HG03378 (cell line): ENCODE data around the gene RPS6KA3.

ENCODE experiments used
- ATAC-seq: cut with Tn5 transposase; IDR thresholded peaks from one replicate; pipeline ENCODE4 v1.9.1; 2021; ENCODE audit warnings: mild to moderate bottlenecking, moderate library complexity; ENCODE audit not compliant: unreplicated experiment

RPS6KA3 gene

DNA sequence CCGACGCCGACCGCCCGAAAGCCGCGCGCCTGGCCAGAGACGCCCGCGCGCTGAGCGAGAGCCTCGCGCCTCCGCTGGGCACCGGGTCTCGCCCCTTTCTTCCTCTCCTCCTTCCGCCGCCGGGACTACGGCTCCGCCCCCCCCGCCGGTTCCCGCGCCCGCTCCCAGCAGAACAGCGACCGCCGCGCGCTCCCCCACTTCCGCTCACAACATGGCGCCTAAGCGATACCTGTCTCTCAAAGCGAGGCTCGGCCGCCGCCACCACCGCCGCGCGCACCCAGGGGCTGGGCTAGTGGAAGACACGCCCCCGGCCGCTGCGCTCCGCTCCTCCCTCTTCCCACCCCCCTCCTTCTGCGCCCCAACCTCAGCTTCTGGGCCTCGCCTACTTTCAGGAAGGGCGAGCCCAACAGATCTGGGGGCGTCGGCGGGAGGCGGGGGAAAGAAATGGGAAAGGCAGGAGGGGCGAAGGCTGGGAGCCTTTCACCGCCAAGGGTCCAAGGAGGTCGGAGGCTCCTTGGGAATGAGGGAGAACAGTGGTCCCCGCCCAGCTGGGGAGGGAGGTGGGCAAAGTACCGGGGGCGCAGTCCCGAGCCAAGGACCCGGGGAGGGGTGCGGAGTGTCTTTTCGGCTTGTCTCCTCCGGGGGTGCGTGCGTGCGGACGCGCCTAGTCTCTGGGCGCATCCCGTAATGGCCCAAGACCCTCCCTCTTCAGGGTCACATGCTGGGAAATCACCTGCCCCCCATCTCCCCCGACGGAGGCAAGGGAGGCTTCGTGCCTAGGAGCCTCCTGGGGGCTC is at the start of gene RPS6KA3:
TSS of gene RPS6KA3 (minus strand) at position 100 of the 797 bp plus-strand sequence. CDS start 277 bp downstream, outside the sequence.
- peak; percentile 63 for ATAC-seq

DNA sequence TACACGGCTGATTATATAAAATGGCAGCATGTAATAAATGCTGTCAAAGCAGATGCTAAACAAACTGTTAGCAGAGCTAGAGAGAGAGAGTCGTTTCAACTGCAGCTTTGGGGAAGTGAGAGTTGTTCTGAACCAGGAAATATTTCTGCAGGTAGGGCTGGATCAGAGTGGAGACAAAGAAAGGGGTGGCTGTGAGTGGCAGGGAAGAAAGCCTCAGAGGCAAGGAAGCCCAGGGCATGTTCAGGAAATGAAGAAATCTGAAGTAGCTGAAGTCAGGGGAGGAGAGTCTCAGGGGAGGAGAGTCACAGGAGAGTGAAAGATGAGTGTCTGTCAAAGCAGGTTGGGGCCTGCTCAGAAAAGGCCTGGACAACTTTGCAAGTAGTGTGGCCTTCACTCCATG is 48.4 kb upstream of the RPS6KA3 start:
- peak; percentile 69 for ATAC-seq

DNA sequence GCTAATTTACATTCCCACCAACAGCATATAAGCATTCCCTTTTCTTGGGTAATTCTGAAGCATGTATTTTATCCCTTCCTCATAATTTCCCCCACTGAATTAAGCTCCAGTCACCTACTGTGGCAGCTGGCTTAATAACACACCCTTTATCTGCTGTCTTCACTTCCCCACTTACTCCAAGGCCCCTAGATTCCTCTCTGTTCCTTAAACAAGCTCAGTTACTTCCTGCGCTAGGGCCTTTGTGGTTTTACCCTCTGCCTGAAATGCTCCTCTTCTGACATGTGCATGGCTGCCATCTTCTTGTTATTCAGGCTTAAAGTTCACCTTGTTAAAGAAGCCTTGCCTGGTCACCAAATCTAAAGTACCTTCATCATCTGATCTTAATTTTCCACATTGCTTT is 47.2 kb upstream of the RPS6KA3 start:
- no peak for ATAC-seq

DNA sequence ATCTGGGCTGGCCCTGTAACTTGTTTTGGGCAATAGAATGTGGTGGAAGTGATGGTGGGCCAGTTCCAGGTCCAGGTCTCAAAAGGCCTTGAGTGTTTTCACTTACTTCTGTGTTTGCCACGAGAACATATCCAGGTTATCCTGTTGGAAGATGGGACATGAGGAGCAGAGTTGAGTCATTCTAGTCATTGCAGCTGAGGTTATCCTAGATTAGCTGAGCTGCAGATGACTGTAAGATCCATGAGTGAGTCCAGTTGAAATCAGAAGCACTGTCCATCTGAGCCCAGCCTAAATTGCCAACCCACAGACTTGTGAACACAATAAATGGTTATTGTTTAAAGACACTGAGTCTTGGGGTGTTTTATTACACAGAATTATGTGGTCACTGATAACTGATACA is 45.3 kb upstream of the RPS6KA3 start:
- no peak for ATAC-seq

DNA sequence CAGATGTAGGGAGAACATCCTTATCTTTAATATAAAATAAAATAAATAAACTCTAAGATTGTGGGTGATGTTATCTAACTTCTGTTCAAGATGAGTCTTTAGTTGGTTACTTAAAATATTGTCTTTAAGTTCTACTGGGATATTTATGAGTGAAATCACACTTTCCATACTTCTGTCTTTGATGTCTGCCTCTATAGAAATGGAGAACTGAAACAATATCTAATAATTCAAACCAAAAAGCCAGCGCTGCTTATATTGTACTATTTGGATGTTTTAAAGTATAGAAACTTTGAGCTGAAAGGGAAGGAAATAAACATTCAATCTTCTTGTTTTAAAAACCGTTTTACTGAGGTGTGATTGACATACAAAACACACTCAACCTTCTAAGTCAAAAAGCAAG is 44.8 kb upstream of the RPS6KA3 start:
- ATAC-seq: no peak

DNA sequence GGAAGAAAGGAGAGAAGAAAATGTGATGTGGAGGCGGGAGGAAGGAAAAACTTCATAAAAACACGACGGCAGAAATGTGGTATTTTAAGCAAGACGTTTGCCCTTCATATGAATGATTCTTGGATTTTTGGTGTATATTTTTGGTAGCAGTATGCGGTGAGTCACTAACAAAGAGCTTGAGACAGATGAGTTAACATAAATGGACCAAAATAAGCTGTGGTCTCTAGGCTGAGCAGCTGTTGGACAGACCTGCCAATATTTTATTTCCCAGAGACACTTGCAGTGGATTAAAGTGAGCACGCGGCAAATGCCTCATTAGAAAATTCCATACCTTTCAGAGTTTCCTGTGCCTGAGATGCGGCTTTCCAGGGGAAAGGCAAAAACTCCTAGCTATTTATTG is 43.1 kb upstream of the RPS6KA3 start:
- no peak for ATAC-seq

DNA sequence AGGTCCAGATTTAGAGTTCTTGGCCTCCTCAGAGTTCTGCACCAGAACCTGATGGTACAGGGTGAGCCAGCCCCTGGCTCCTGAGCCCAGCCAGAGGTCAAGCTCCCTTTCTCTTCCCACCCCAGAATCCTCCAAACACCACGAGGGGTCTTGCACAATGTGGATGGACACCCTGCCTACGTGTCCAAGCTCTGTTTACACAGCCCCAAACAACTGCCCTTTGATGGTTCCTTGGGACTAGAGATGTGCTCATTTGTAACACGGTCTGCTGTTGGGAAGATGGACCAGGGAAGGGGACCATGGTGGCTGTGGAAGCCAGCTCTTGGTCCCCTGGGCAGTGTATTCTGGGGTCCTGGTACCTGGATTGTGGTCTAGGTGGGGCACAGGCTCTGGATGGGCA is 40.0 kb upstream of the RPS6KA3 start:
- no peak for ATAC-seq

DNA sequence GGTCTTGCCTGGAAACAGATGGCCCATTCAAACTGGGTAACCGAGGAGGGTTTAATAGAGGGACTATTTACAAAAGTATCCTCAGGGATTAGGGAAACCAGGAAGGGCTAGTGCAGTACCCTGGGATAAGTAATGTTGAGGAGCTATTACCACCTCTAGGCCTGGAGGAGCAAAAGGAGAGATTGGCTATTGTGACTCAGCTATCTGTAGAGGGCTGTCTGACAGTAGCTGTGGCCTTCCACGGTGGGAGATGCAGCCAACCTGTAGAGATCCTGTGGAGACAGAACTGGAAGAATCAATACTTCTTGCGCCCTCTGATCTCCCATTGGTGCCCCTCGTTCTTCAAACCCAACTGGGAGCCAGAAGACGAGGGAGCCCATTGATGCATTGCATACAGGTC is 34.1 kb upstream of the RPS6KA3 start:
- ATAC-seq: no peak

DNA sequence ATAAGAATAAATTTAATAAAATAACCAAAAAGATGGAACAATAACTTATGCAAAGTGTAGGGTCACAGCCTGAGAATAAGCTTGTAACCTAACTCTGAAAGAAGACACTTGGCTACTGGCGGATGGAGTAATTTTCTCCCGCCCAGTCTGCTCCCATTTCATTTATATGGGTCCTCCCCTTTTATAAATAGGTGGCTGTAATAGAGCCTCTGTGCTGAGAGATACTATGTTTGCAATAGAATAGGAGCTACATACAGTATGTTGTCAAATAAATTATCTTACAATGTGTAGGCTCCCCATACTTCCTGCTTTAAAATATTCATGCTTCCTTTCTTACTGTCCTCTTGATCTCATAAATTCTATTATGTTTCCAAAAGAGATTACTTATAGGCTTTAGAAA is 28.2 kb upstream of the RPS6KA3 start:
- no peak for ATAC-seq

DNA sequence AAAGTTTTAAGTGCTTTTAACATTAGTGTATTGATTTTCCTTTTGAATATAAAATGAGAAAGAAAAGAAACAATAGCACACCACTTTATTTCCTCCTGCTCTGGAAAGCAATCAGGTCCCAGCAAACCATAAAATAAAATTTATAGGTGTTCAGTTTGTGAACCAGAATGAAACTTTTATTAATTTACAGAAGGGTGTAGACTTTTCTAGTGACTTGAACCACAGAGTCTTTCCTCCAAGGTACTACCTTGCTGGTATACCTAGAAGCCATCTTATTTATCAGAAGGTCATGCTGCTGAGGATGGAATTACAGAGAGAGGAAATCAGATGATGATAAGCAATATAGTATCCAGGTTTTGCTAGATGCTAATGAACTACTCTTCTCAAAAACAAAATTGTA is 27.6 kb upstream of the RPS6KA3 start:
- ATAC-seq: no peak

DNA sequence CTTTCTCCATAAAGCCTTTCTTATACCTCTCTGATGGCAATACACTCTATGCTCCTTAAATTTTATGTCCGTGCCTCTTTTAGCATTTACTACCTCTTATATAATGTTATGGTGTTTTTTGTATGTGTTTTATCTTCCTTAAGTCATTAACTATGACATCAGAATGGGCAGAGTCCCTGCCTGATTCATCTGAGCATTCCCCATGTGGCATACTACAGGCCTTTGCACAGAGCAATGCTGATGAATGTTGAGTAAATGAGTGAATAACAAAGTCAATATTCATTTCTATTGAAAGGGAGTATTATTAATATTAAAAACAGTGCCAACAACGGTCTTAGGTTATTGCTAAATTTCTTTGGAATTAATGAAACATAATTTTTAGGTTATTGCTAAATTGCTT is 18.8 kb upstream of the RPS6KA3 start:
- no peak for ATAC-seq

DNA sequence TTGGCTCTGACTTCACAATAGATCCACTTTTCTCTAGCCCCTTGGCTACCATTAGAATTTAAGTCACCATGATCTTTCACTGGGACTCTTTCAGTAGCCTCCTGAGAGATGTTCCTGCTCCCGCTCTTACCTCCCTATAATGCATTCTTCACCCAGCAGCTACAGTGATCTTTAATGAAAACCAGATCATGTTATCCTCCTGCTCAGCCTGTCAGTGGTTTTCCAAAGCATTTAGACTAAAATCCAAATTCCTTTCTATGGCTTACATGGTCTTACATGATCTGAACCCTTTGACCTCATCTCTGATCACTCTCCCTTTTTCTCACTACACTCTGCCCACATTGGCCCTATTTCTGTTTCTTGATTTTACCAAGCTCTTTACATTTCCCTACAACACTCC is 18.3 kb upstream of the RPS6KA3 start:
- no peak for ATAC-seq

DNA sequence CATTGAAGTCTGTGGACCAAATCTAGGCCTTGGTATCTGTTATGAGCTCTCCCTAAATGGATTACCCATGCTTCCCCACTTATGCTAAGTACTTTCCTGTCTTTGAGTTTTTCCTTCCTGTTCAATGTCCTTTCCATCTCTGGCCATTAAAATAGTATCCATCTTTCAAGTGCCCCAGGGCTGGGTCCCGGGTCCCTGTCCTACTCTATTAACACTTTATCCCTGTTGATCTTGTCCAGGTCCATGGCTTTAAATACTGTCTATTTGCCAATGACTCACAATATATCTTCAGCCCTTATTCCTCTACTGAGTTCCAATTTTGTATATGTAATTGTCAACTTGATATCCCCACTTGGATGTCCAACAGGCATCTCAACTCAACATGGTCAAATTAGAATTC is 17.7 kb upstream of the RPS6KA3 start:
- ATAC-seq: no peak

DNA sequence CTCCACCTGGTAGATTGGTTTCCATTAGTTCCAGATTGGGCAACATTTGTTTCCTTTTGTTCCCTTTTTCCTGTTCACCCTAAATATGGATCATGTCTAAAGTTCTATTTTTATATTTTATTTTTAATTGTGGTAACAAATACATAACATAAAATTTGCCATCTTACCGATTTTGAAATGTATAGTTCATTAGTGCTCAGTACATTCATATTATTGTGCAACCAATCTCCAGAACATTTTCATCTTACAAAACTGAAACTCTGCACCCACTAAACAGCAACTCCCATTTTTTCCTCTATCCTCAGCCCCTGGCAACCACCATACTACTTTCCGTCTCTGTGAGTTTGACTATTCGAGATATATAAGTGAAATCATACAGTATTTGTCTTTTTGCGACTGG is 14.2 kb upstream of the RPS6KA3 start:
- ATAC-seq: no peak

DNA sequence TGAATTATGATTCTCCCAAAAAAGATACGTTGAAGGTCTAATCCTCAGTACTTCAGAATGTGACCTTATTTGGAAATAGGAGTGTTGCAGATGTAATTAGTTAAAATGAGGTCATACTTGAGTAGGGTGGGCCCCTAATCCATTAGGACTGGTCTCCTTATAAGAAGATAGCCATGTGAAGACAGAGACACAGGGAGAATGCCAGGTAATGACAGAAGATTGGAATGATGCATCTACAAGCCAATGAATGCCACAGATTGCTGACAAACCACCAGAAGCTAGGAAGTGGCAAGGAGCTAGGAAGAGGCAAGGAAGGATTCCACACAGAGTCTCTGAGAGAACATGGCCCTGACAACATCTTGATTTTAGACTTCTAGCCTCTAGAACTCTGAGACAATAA is 7.4 kb upstream of the RPS6KA3 start:
- no peak for ATAC-seq

DNA sequence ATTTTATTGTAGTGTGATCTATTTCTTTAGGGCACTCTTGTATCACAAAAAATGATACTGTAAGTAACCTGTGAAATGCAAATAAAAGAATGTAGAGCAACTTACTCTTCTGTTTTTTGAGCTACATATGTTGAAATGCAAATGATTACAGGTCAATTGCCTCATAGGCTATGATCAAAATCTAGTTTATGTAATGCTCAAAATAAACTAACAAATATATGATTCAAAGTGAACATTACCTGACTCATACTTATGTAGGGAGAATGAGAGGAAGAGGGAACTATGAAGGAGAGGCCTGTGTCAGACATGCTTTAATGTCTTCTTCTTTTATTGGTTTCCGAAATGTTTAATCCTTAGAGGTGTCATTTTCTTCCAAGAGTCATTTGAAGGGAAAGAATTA is 5.0 kb upstream of the RPS6KA3 start:
- no peak for ATAC-seq

DNA sequence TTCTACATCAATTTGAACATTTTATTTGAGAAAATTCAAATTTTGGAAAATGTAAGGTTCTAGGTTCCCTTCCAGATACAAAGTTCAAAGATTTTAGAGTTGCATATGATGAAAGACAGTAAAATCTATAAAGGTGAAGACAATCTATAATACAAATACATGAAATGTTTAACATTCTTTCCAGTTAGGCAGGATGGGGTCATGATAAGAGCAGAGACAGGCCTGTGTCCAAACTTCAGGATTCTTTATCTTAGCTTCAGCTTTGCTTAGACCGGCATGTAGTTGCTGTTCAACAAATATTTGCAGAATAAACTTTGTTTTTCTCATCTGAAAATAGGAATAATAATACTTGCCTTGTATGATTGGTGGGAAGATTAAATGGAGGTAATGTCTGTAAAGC is 4.5 kb upstream of the RPS6KA3 start:
- ATAC-seq: no peak

DNA sequence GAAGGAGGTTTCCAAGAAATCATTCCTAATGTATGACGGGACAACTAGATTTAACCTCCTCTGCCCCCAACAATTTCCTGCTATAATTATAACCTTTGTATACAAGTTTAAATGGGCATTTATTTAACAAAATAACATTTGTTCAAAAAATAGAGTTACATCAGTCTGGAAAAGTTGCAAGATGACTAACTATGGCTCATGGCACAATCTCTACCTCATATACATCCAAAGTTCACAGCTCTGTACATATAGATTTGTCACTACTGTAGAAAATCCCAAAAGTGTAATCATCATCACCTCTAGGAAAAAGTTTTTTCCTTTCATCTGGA is 3.8 kb upstream of the RPS6KA3 start:
- no peak for ATAC-seq

DNA sequence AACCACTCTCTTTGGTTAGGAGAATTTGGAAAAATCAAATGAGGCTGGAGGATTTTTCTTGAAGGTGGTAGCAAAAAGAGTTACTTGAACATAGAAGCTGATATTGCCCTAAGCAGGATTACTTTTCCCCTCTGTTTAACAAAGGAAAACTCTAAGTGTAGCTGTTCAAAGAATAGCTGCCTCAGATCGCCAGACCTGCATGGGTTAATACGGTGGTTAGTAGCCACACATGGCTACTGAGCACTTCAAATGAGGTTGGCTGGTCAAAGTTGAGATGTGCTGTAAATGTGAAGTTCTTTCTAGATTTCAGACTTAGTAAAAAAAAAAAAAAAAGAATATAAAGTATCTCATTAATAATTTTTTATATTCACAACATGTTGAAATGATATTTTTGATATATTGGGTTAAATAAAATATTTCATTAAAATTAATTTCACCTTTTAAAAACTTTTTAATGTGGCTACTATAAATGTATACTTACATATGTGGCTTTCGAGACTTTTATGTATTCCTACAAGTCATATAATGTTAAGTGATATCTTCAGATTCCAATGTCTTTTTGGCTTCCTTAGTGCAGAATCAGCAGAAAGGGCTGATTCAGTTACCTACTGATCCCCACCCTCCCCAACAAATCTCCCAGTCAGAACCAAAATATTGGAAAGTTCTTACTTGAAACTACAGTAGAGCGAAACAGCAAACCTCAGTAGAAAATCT is 3.3 kb upstream of the RPS6KA3 start:
- ATAC-seq: no peak

DNA sequence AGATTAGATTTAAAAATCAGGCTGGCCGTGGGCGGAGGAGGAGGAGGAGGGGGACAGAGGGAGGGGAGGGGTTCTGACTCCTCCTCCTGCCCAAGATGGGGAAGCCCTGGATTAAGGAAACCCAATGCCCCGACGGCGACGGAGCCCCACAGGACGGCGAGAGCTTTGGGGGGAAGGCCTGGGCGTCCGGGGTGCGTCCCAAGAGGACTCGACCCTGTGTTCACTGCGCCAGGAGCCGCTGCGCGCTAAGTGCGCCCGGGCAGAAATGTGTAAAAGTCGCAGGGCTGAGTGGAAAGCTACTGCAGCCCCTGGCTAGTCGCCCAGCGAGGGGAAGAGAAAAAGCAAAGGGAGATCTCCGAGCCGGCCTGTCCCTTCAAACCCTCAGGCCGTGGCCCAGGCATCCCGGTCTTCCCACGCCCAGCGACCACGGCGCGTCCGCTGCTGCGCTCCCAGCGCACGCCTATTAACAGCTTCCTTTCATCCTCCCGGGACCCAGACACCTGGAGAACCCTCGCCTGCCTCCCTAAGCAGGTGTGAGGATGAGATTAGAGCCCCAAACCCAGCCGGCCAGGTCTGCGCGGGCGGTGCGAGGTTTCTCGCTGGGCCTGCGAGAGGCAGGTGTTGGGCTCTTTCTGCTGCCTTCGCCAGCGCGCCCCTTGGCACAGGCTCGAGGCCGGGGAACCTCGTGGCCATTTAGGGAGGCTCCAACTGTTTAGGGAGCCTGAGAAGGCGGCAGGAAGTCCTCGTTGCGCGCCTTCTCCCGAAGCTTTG is 1.4 kb upstream of the RPS6KA3 start:
- ATAC-seq: no peak

DNA sequence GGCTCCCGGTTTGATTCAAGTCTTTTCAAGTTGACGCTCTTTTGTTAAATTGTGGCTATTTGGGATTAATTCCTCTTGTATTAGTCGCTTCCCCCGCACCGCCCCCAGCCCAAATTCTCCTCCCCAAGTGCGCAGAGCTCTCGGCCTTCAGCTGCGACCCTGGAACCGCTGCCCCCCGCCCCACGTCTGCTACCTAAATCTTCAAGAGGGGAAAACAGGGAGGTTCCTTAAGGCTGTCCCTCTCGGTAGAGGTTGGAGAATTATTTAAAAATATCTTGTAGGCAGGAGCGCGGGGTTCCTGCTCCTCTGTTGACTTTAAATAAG is 860 bp upstream of the RPS6KA3 start:
- ATAC-seq: no peak
